ENCODE measurements around the gene DENND1A.

The DENND1A gene

GRCh38 chr9:123482295-123482968 is 447.5 kb downstream of the DENND1A start:
- Mint-ChIP-seq H3K4me3 (no peak overlapping the region), H3K9me3 (no peaks in the 10 kb centered on the region), H3K27ac (no peak overlapping the region), H3K27me3 (no peaks in the 10 kb centered on the region), H3K4me1 (no peaks in the 10 kb centered on the region)
- DNase-seq, result no peak
- no peak for ATAC-seq

- ATAC-seq (no peak), DNase-seq (no peak)
- no peaks in the 10 kb centered on the region for H3K4me1 Mint-ChIP-seq
- no peaks in the 10 kb centered on the region for H3K9me3 Mint-ChIP-seq
- no peak overlapping the region for H3K27ac Mint-ChIP-seq
- no peaks in the 10 kb centered on the region for H3K27me3 Mint-ChIP-seq
- H3K4me3 Mint-ChIP-seq, result no peak overlapping the region
Observed at GRCh38 chr9:123481209-123481865, 448.6 kb downstream of the DENND1A start.

- no peak overlapping the region for H3K4me3 Mint-ChIP-seq
- no peaks in the 10 kb centered on the region for H3K4me1 Mint-ChIP-seq
- no peaks in the 10 kb centered on the region for H3K27me3 Mint-ChIP-seq
Observed at GRCh38 chr9:123480791-123481190, 449.1 kb downstream of the DENND1A start.

GRCh38 chr9:123480096-123480495 is 449.8 kb downstream of the DENND1A start:
- Mint-ChIP-seq H3K9me3 (no peaks in the 10 kb centered on the region), H3K27ac (peak overlapping the region in 1 of 2 donors; percentile 3), H3K27me3 (no peaks in the 10 kb centered on the region), H3K4me1 (no peaks in the 10 kb centered on the region), H3K4me3 (no peak overlapping the region)
- ATAC-seq (no peak), DNase-seq (no peak)

More at GRCh38 chr9:123480791-123481190, 449.1 kb downstream of the DENND1A start:
- Mint-ChIP-seq H3K9me3 (no peaks in the 10 kb centered on the region), H3K27ac (no peak overlapping the region)
- ATAC-seq (no peak), DNase-seq (no peak)

- no peak overlapping the region for H3K27ac Mint-ChIP-seq
- H3K27me3 Mint-ChIP-seq, result no peaks in the 10 kb centered on the region
- ATAC-seq, result no peak
- H3K4me1 Mint-ChIP-seq, result no peaks in the 10 kb centered on the region
- no peak for DNase-seq
- no peak overlapping the region for H3K4me3 Mint-ChIP-seq
- H3K9me3 Mint-ChIP-seq, result no peaks in the 10 kb centered on the region
Observed at GRCh38 chr9:123478967-123479602, 450.8 kb downstream of the DENND1A start.

GRCh38 chr9:123478160-123478559 is 451.8 kb downstream of the DENND1A start:
- DNase-seq, result no peak
- Mint-ChIP-seq H3K9me3 (no peaks in the 10 kb centered on the region), H3K4me3 (no peak overlapping the region)

GRCh38 chr9:123475407-123475806 is 454.5 kb downstream of the DENND1A start:
- Mint-ChIP-seq H3K4me1 (no peaks in the 10 kb centered on the region), H3K4me3 (no peak overlapping the region), H3K9me3 (no peaks in the 10 kb centered on the region), H3K27ac (no peak overlapping the region), H3K27me3 (no peaks in the 10 kb centered on the region)
- DNase-seq (no peak), ATAC-seq (no peak)

More at GRCh38 chr9:123478160-123478559, 451.8 kb downstream of the DENND1A start:
- Mint-ChIP-seq H3K27me3 (no peaks in the 10 kb centered on the region), H3K4me1 (no peaks in the 10 kb centered on the region), H3K27ac (no peak overlapping the region)
- no peak for ATAC-seq

GRCh38 chr9:123472862-123473614 is 456.9 kb downstream of the DENND1A start:
- Mint-ChIP-seq H3K27me3 (no peaks in the 10 kb centered on the region), H3K27ac (peak overlapping the region in 1 of 2 donors; percentile 77), H3K4me1 (peaks cover under 1% of the 10 kb centered on the region), H3K9me3 (no peaks in the 10 kb centered on the region), H3K4me3 (no peak overlapping the region)
- ATAC-seq (peak; percentile 45), DNase-seq (no peak)

GRCh38 chr9:123471843-123472570 is 457.9 kb downstream of the DENND1A start:
- H3K4me1 Mint-ChIP-seq, result peaks cover 5% of the 10 kb centered on the region
- no peak overlapping the region for H3K4me3 Mint-ChIP-seq
- no peaks in the 10 kb centered on the region for H3K9me3 Mint-ChIP-seq
- H3K27me3 Mint-ChIP-seq, result no peaks in the 10 kb centered on the region
- no peak overlapping the region for H3K27ac Mint-ChIP-seq
- no peak for DNase-seq
- ATAC-seq, result no peak

GRCh38 chr9:123470991-123471770 is 458.7 kb downstream of the DENND1A start:
- Mint-ChIP-seq H3K27ac (peak overlapping the region in 1 of 2 donors; percentile 19), H3K4me3 (no peak overlapping the region), H3K9me3 (no peaks in the 10 kb centered on the region), H3K4me1 (peaks cover 5% of the 10 kb centered on the region), H3K27me3 (no peaks in the 10 kb centered on the region)
- no peak for DNase-seq
- no peak for ATAC-seq

- DNase-seq (no peak), ATAC-seq (no peak)
- no peaks in the 10 kb centered on the region for H3K27me3 Mint-ChIP-seq
- H3K4me3 Mint-ChIP-seq, result no peak overlapping the region
- H3K9me3 Mint-ChIP-seq, result no peaks in the 10 kb centered on the region
- peaks cover 5% of the 10 kb centered on the region for H3K4me1 Mint-ChIP-seq
- H3K27ac Mint-ChIP-seq, result no peak overlapping the region
Observed at GRCh38 chr9:123470121-123470782, 459.7 kb downstream of the DENND1A start.

- no peak overlapping the region for H3K27ac Mint-ChIP-seq
- DNase-seq (no peak), ATAC-seq (no peak)
- no peak overlapping the region for H3K4me3 Mint-ChIP-seq
- H3K9me3 Mint-ChIP-seq, result no peaks in the 10 kb centered on the region
- peaks cover 5% of the 10 kb centered on the region for H3K4me1 Mint-ChIP-seq
- H3K27me3 Mint-ChIP-seq, result no peaks in the 10 kb centered on the region
Observed at GRCh38 chr9:123469282-123469681, 460.6 kb downstream of the DENND1A start.

- Mint-ChIP-seq H3K9me3 (no peaks in the 10 kb centered on the region), H3K27me3 (no peaks in the 10 kb centered on the region), H3K27ac (no peak overlapping the region), H3K4me1 (peaks cover 5% of the 10 kb centered on the region), H3K4me3 (no peak overlapping the region)
- ATAC-seq (no peak), DNase-seq (no peak)
Observed at GRCh38 chr9:123468541-123468940, 461.4 kb downstream of the DENND1A start.

- peaks cover 5% of the 10 kb centered on the region for H3K4me1 Mint-ChIP-seq
- H3K27me3 Mint-ChIP-seq, result no peaks in the 10 kb centered on the region
- no peak for DNase-seq
- H3K4me3 Mint-ChIP-seq, result no peak overlapping the region
- no peak for ATAC-seq
- H3K27ac Mint-ChIP-seq, result no peak overlapping the region
- H3K9me3 Mint-ChIP-seq, result no peaks in the 10 kb centered on the region
Observed at GRCh38 chr9:123465304-123465703, 464.6 kb downstream of the DENND1A start.
